Muscle layer of colon (tissue), 2 donors: ENCODE data around the gene ZMYM3.

Experiments used
- H3K27ac ChIP-seq: one replicate; pipeline ENCODE4 v1.7.0; 2013; ENCODE audit warnings: low read depth, mild to moderate bottlenecking, low read length, moderate library complexity
- H3K27me3 ChIP-seq, 2 donors: one replicate each; pipeline ENCODE4 v1.7.0; 2013; ENCODE audit warnings: low read length in 2 of 2, mild to moderate bottlenecking in 2 of 2; ENCODE audit not compliant: insufficient read depth in 2 of 2, control insufficient read depth in 1 of 2
- H3K36me3 ChIP-seq: one replicate; pipeline ENCODE4 v1.7.0; 2013; ENCODE audit warnings: mild to moderate bottlenecking, low read length; ENCODE audit not compliant: insufficient read depth
- H3K4me1 ChIP-seq: one replicate; pipeline ENCODE4 v1.7.0; 2013; ENCODE audit warnings: mild to moderate bottlenecking, low read length; ENCODE audit not compliant: insufficient read depth
- H3K4me3 ChIP-seq, 2 donors: one replicate each; pipeline ENCODE4 v1.7.0; 2013; ENCODE audit warnings: low read length in 2 of 2, low read depth in 1 of 2, mild to moderate bottlenecking in 1 of 2, moderate library complexity in 1 of 2
- H3K9ac ChIP-seq: one replicate; pipeline ENCODE4 v1.7.0; 2013; ENCODE audit warnings: low read length
- H3K9me3 ChIP-seq: one replicate; pipeline ENCODE4 v1.7.0; 2013; ENCODE audit warnings: mild to moderate bottlenecking, low read length
- donor health status: abdominal sarcoma.
- donor health status: Adenocarcinoma of cecum.

The ZMYM3 gene

GRCh38 chrX:71251466-71251973 is 2.4 kb downstream of the ZMYM3 start:
- H3K27ac ChIP-seq = no peak overlapping the region
- no peak overlapping the region for H3K4me3 ChIP-seq
- peaks cover 13% of the 10 kb centered on the region for H3K4me1 ChIP-seq
- H3K9ac ChIP-seq = no peak overlapping the region
- H3K36me3 ChIP-seq = peaks cover 9% of the 10 kb centered on the region
- H3K27me3 ChIP-seq = peaks cover 0 to 12% of the 10 kb centered on the region in 2 donors
- no peaks in the 10 kb centered on the region for H3K9me3 ChIP-seq

GRCh38 chrX:71250841-71251240 is 3.1 kb downstream of the ZMYM3 start:
- peaks cover 13% of the 10 kb centered on the region for H3K4me1 ChIP-seq
- no peak overlapping the region for H3K27ac ChIP-seq
- H3K27me3 ChIP-seq = peaks cover 0 to 13% of the 10 kb centered on the region in 2 donors
- no peak overlapping the region for H3K9ac ChIP-seq
- peaks cover 11% of the 10 kb centered on the region for H3K36me3 ChIP-seq
- H3K4me3 ChIP-seq = no peak overlapping the region
- H3K9me3 ChIP-seq = no peaks in the 10 kb centered on the region

- Histone ChIP-seq H3K4me3 (no peak overlapping the region), H3K9me3 (no peaks in the 10 kb centered on the region), H3K9ac (no peak overlapping the region), H3K27ac (no peak overlapping the region), H3K27me3 (peaks cover 0 to 3% of the 10 kb centered on the region in 2 donors), H3K4me1 (no peaks in the 10 kb centered on the region), H3K36me3 (peaks cover 26% of the 10 kb centered on the region)
Observed at GRCh38 chrX:71245159-71245558, 8.8 kb downstream of the ZMYM3 start.

GRCh38 chrX:71244359-71245128 is 9.4 kb downstream of the ZMYM3 start:
- no peak overlapping the region for H3K9ac ChIP-seq
- no peaks in the 10 kb centered on the region for H3K9me3 ChIP-seq
- H3K36me3 ChIP-seq = peaks cover 26% of the 10 kb centered on the region
- H3K27me3 ChIP-seq = peaks cover 0 to 3% of the 10 kb centered on the region in 2 donors
- H3K4me1 ChIP-seq = no peaks in the 10 kb centered on the region
- H3K4me3 ChIP-seq = no peak overlapping the region
- H3K27ac ChIP-seq = no peak overlapping the region

- Histone ChIP-seq H3K9ac (no peak overlapping the region), H3K27ac (no peak overlapping the region), H3K9me3 (no peaks in the 10 kb centered on the region), H3K4me1 (no peaks in the 10 kb centered on the region), H3K4me3 (no peak overlapping the region), H3K36me3 (peaks cover 17% of the 10 kb centered on the region), H3K27me3 (peaks cover 0 to 3% of the 10 kb centered on the region in 2 donors)
Observed at GRCh38 chrX:71241301-71241700, 12.6 kb downstream of the ZMYM3 start.

GRCh38 chrX:71239781-71240180 is 14.2 kb downstream of the ZMYM3 start:
- Histone ChIP-seq H3K27ac (no peak overlapping the region), H3K4me3 (no peak overlapping the region), H3K4me1 (no peaks in the 10 kb centered on the region), H3K9ac (no peak overlapping the region), H3K27me3 (no peaks in the 10 kb centered on the region), H3K36me3 (peaks cover 7% of the 10 kb centered on the region), H3K9me3 (no peaks in the 10 kb centered on the region)

- no peaks in the 10 kb centered on the region for H3K9me3 ChIP-seq
- H3K9ac ChIP-seq = no peak overlapping the region
- H3K4me1 ChIP-seq = no peaks in the 10 kb centered on the region
- H3K36me3 ChIP-seq = no peaks in the 10 kb centered on the region
- H3K27me3 ChIP-seq = no peaks in the 10 kb centered on the region
- no peak overlapping the region for H3K27ac ChIP-seq
- H3K4me3 ChIP-seq = no peak overlapping the region
Observed at GRCh38 chrX:71236836-71237235, 17.1 kb downstream of the ZMYM3 start.

- Histone ChIP-seq H3K9ac (no peak overlapping the region), H3K27me3 (no peaks in the 10 kb centered on the region), H3K27ac (no peak overlapping the region), H3K36me3 (no peaks in the 10 kb centered on the region), H3K4me3 (no peak overlapping the region), H3K4me1 (no peaks in the 10 kb centered on the region), H3K9me3 (no peaks in the 10 kb centered on the region)
Observed at GRCh38 chrX:71235482-71235881, 18.5 kb downstream of the ZMYM3 start.

GRCh38 chrX:71228063-71228642 is 25.8 kb downstream of the ZMYM3 start:
- Histone ChIP-seq H3K4me1 (no peaks in the 10 kb centered on the region), H3K27ac (no peak overlapping the region), H3K9ac (no peak overlapping the region), H3K27me3 (peaks cover 0 to 6% of the 10 kb centered on the region in 2 donors), H3K9me3 (no peaks in the 10 kb centered on the region), H3K4me3 (no peak overlapping the region), H3K36me3 (no peaks in the 10 kb centered on the region)

- Histone ChIP-seq H3K36me3 (no peaks in the 10 kb centered on the region), H3K9me3 (no peaks in the 10 kb centered on the region), H3K27ac (no peak overlapping the region), H3K27me3 (peaks cover 0 to 12% of the 10 kb centered on the region in 2 donors), H3K4me1 (no peaks in the 10 kb centered on the region), H3K9ac (no peak overlapping the region), H3K4me3 (no peak overlapping the region)
Observed at GRCh38 chrX:71227370-71228062, 26.4 kb downstream of the ZMYM3 start.

- no peak overlapping the region for H3K9ac ChIP-seq
- peaks cover 0 to 12% of the 10 kb centered on the region in 2 donors for H3K27me3 ChIP-seq
- H3K36me3 ChIP-seq = no peaks in the 10 kb centered on the region
- H3K4me3 ChIP-seq = no peak overlapping the region
- H3K4me1 ChIP-seq = no peaks in the 10 kb centered on the region
- H3K27ac ChIP-seq = no peak overlapping the region
- no peaks in the 10 kb centered on the region for H3K9me3 ChIP-seq
Observed at GRCh38 chrX:71225676-71226075, 28.3 kb downstream of the ZMYM3 start.
